ENCODE results near the gene SCUBE2.

The SCUBE2 gene

DNA sequence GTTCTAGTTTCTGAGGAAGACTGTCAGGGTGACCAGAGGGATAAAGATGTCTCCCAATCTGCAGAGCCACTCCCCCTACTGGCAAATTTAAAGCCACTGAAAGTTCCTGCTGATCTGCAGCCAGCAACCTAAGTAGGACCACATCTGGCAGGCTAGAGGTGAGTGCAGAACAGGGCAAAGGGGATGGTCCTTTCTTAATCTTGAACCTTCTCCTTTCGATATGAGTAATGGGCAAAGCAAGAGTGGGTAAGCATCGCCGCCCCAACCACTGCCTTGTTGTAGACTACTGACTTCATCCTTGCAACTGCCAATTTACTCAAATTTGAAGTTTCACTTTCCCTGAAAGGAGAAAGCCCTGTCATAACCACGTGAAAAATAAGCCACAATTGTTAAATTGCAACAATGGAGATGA, 30.7 kb downstream of the SCUBE2 start:
- no CpG with 5 or more reads among the region's 4 CpGs for WGBS (ENCODE audit: insufficient coverage, insufficient read length)
- Histone ChIP-seq H3K9me3 (ENCODE audit: control insufficient read depth, insufficient read depth, low read length) (no peaks in the 10 kb centered on the region), H3K27ac (ENCODE audit: low read length) (no peak overlapping the region), H3K36me3 (ENCODE audit: control insufficient read depth, insufficient read depth, low read length) (no peaks in the 10 kb centered on the region), H3K4me3 (ENCODE audit: low read length) (no peak overlapping the region), H3K27me3 (ENCODE audit: control insufficient read depth, insufficient read depth, low read length) (no peaks in the 10 kb centered on the region), H3K4me1 (ENCODE audit: control insufficient read depth, insufficient read depth, low read length) (no peaks in the 10 kb centered on the region)
- DNase-seq (ENCODE audit: low read depth, low spot score): peak; percentile 25

DNA sequence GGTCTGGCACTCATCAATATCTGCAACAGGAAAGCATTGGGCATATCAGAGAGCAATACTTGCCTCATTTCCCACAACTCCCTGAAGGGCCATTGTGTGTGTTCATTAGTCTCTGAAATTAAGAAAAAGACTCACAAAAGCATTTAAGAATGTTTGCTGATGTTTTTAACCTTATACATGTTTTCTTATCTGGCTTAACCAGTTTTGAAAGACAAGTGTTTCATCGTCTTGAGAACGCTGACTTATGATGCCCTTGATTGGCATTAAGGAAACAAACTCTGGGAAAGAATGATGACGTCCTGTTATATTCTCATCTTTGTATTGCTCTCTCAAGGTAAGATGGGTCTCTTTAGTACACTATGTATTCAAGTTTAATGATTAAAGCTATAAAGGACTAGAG, 32.0 kb downstream of the SCUBE2 start:
- no peaks in the 10 kb centered on the region for H3K9me3 ChIP-seq (ENCODE audit: control insufficient read depth, insufficient read depth, low read length)
- H3K36me3 ChIP-seq (ENCODE audit: control insufficient read depth, insufficient read depth, low read length): no peaks in the 10 kb centered on the region
- no peak for DNase-seq (ENCODE audit: low read depth, low spot score)
- no peak overlapping the region for H3K27ac ChIP-seq (ENCODE audit: low read length)
- H3K4me3 ChIP-seq (ENCODE audit: low read length): no peak overlapping the region
- no CpG with 5 or more reads among the region's 3 CpGs for WGBS (ENCODE audit: insufficient coverage, insufficient read length)
- no peaks in the 10 kb centered on the region for H3K4me1 ChIP-seq (ENCODE audit: control insufficient read depth, insufficient read depth, low read length)
- no peaks in the 10 kb centered on the region for H3K27me3 ChIP-seq (ENCODE audit: control insufficient read depth, insufficient read depth, low read length)

GRCh38 chr11:9057888-9058287, 33.5 kb downstream of the SCUBE2 start:
- Histone ChIP-seq H3K27ac (ENCODE audit: low read length) (no peak overlapping the region), H3K36me3 (ENCODE audit: control insufficient read depth, insufficient read depth, low read length) (no peaks in the 10 kb centered on the region), H3K9me3 (ENCODE audit: control insufficient read depth, insufficient read depth, low read length) (no peaks in the 10 kb centered on the region), H3K4me3 (ENCODE audit: low read length) (no peak overlapping the region), H3K4me1 (ENCODE audit: control insufficient read depth, insufficient read depth, low read length) (no peaks in the 10 kb centered on the region), H3K27me3 (ENCODE audit: control insufficient read depth, insufficient read depth, low read length) (no peaks in the 10 kb centered on the region)
- no peak for DNase-seq (ENCODE audit: low read depth, low spot score)
- no CpG with 5 or more reads among the region's 4 CpGs for WGBS (ENCODE audit: insufficient coverage, insufficient read length)

- Histone ChIP-seq H3K9me3 (ENCODE audit: control insufficient read depth, insufficient read depth, low read length) (no peaks in the 10 kb centered on the region), H3K27ac (ENCODE audit: low read length) (no peak overlapping the region), H3K4me1 (ENCODE audit: control insufficient read depth, insufficient read depth, low read length) (no peaks in the 10 kb centered on the region), H3K27me3 (ENCODE audit: control insufficient read depth, insufficient read depth, low read length) (no peaks in the 10 kb centered on the region), H3K4me3 (ENCODE audit: low read length) (no peak overlapping the region), H3K36me3 (ENCODE audit: control insufficient read depth, insufficient read depth, low read length) (no peaks in the 10 kb centered on the region)
- WGBS (ENCODE audit: insufficient coverage, insufficient read length): no CpG with 5 or more reads among the region's 2 CpGs
- no peak for DNase-seq (ENCODE audit: low read depth, low spot score)
Measured at GRCh38 chr11:9057007-9057406, 34.4 kb downstream of the SCUBE2 start.

- no CpG with 5 or more reads among the region's 6 CpGs for WGBS (ENCODE audit: insufficient coverage, insufficient read length)
- Histone ChIP-seq H3K36me3 (ENCODE audit: control insufficient read depth, insufficient read depth, low read length) (no peaks in the 10 kb centered on the region), H3K27ac (ENCODE audit: low read length) (no peak overlapping the region), H3K4me3 (ENCODE audit: low read length) (no peak overlapping the region; the same call in 1 of the 2 replicates), H3K27me3 (ENCODE audit: control insufficient read depth, insufficient read depth, low read length) (no peaks in the 10 kb centered on the region), H3K4me1 (ENCODE audit: control insufficient read depth, insufficient read depth, low read length) (no peaks in the 10 kb centered on the region), H3K9me3 (ENCODE audit: control insufficient read depth, insufficient read depth, low read length) (no peaks in the 10 kb centered on the region)
- DNase-seq (ENCODE audit: low read depth, low spot score): no peak
Measured at GRCh38 chr11:9056467-9056866, 34.9 kb downstream of the SCUBE2 start.

- H3K27me3 ChIP-seq (ENCODE audit: control insufficient read depth, insufficient read depth, low read length): no peaks in the 10 kb centered on the region; the same call in 1 of the 2 replicates
- WGBS (ENCODE audit: insufficient coverage, insufficient read length): no CpG with 5 or more reads among the region's 7 CpGs
- H3K27ac ChIP-seq (ENCODE audit: low read length): no peak overlapping the region
- H3K4me1 ChIP-seq (ENCODE audit: control insufficient read depth, insufficient read depth, low read length): peaks cover under 1% of the 10 kb centered on the region; the same call in 1 of the 2 replicates
- H3K9me3 ChIP-seq (ENCODE audit: control insufficient read depth, insufficient read depth, low read length): no peaks in the 10 kb centered on the region
- no peak overlapping the region for H3K4me3 ChIP-seq (ENCODE audit: low read length)
- H3K36me3 ChIP-seq (ENCODE audit: control insufficient read depth, insufficient read depth, low read length): no peaks in the 10 kb centered on the region
- DNase-seq (ENCODE audit: low read depth, low spot score): no peak
Measured at GRCh38 chr11:9053316-9054035, 37.9 kb downstream of the SCUBE2 start.

DNA sequence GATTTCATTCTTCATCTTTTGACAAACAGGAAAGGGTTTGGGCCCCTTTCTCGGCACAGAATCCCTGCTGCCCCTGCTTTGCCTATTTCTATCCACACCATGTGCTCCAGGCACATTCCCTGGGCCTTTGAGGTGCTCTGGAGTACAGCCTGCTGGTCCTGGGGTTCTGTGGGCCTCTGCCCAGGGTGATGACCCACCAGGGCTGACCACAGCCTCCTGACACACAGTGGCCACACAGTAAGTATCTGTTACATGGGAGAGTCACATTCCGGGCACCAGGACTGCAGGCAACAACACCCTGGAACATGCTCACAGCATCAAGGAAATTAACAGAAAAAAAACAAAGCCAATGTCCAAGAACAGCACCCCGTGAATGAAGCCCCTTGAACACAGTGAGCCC, 39.1 kb downstream of the SCUBE2 start:
- WGBS (ENCODE audit: insufficient coverage, insufficient read length): no CpG with 5 or more reads among the region's 3 CpGs
- H3K4me3 ChIP-seq (ENCODE audit: low read length): no peak overlapping the region
- no peaks in the 10 kb centered on the region for H3K36me3 ChIP-seq (ENCODE audit: control insufficient read depth, insufficient read depth, low read length)
- H3K27ac ChIP-seq (ENCODE audit: low read length): no peak overlapping the region
- H3K9me3 ChIP-seq (ENCODE audit: control insufficient read depth, insufficient read depth, low read length): no peaks in the 10 kb centered on the region
- no peaks in the 10 kb centered on the region; the same call in 1 of the 2 replicates for H3K27me3 ChIP-seq (ENCODE audit: control insufficient read depth, insufficient read depth, low read length)
- DNase-seq (ENCODE audit: low read depth, low spot score): no peak
- peaks cover 3% of the 10 kb centered on the region for H3K4me1 ChIP-seq (ENCODE audit: control insufficient read depth, insufficient read depth, low read length)

GRCh38 chr11:9049959-9050358, 41.4 kb downstream of the SCUBE2 start:
- H3K27me3 ChIP-seq (ENCODE audit: control insufficient read depth, insufficient read depth, low read length): no peaks in the 10 kb centered on the region; the same call in 1 of the 2 replicates
- no peaks in the 10 kb centered on the region for H3K36me3 ChIP-seq (ENCODE audit: control insufficient read depth, insufficient read depth, low read length)
- H3K9me3 ChIP-seq (ENCODE audit: control insufficient read depth, insufficient read depth, low read length): no peaks in the 10 kb centered on the region
- no peak overlapping the region for H3K4me3 ChIP-seq (ENCODE audit: low read length)
- no peak for DNase-seq (ENCODE audit: low read depth, low spot score)
- H3K4me1 ChIP-seq (ENCODE audit: control insufficient read depth, insufficient read depth, low read length): peaks cover 7% of the 10 kb centered on the region
- WGBS (ENCODE audit: insufficient coverage, insufficient read length): no CpG with 5 or more reads among the region's 2 CpGs
- no peak overlapping the region for H3K27ac ChIP-seq (ENCODE audit: low read length)

DNA sequence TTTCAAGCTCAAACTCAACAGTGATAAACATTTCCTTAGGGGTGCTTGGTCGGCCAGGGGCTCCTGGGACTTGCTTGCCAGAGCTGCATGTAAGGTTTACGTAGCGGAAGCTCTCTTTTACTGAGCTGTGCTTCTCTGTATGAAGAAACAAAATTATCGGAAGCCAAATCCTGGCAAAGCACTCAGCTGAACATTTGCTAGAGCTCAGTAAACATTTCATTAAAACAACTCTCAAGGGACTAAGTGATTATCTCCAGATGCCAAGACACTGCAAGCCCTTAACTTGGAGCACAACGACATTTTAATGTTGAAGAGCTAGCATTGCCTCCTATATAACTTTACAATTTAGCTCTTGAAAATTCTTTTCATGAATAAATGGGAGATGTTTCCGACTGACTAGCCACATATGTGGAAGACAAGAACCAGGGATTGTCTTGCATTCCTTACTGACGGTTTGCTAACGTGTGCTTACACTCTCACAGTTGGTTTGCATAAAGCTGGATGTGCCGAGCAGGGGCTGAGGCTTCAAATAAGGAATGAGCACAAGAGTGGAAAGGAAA, 43.4 kb downstream of the SCUBE2 start:
- Histone ChIP-seq H3K27me3 (ENCODE audit: control insufficient read depth, insufficient read depth, low read length) (no peaks in the 10 kb centered on the region; the same call in 1 of the 2 replicates), H3K27ac (ENCODE audit: low read length) (no peak overlapping the region), H3K36me3 (ENCODE audit: control insufficient read depth, insufficient read depth, low read length) (no peaks in the 10 kb centered on the region), H3K4me1 (ENCODE audit: control insufficient read depth, insufficient read depth, low read length) (peaks cover 7% of the 10 kb centered on the region), H3K9me3 (ENCODE audit: control insufficient read depth, insufficient read depth, low read length) (no peaks in the 10 kb centered on the region), H3K4me3 (ENCODE audit: low read length) (no peak overlapping the region)
- WGBS (ENCODE audit: insufficient coverage, insufficient read length): no CpG with 5 or more reads among the region's 9 CpGs
- DNase-seq (ENCODE audit: low read depth, low spot score): no peak

DNA sequence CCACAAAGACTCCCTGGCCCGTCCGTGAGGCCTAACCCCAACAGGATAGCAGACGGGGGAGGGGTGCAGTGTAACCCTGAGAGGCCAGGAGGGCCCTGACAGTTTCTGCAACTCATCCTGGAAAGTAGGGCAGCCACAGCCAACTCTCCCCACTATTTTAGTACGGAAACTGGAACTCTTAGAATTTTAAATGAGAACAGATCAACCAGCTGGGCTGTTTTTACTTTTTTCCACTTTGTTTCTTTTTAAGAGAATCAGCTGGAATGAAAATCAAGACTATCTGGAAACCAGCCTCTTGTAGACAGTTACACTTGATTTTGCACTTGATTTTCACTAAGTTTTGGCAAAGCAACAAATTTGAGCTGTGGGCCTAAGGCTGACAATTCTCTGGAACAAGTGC, 44.9 kb downstream of the SCUBE2 start:
- no CpG with 5 or more reads among the region's 4 CpGs for WGBS (ENCODE audit: insufficient coverage, insufficient read length)
- DNase-seq (ENCODE audit: low read depth, low spot score): no peak
- no peaks in the 10 kb centered on the region for H3K36me3 ChIP-seq (ENCODE audit: control insufficient read depth, insufficient read depth, low read length)
- H3K27ac ChIP-seq (ENCODE audit: low read length): no peak overlapping the region
- no peaks in the 10 kb centered on the region for H3K9me3 ChIP-seq (ENCODE audit: control insufficient read depth, insufficient read depth, low read length)
- peaks cover 7% of the 10 kb centered on the region for H3K4me1 ChIP-seq (ENCODE audit: control insufficient read depth, insufficient read depth, low read length)
- no peak overlapping the region for H3K4me3 ChIP-seq (ENCODE audit: low read length)
- peaks cover under 1% of the 10 kb centered on the region; the same call in 1 of the 2 replicates for H3K27me3 ChIP-seq (ENCODE audit: control insufficient read depth, insufficient read depth, low read length)

DNA sequence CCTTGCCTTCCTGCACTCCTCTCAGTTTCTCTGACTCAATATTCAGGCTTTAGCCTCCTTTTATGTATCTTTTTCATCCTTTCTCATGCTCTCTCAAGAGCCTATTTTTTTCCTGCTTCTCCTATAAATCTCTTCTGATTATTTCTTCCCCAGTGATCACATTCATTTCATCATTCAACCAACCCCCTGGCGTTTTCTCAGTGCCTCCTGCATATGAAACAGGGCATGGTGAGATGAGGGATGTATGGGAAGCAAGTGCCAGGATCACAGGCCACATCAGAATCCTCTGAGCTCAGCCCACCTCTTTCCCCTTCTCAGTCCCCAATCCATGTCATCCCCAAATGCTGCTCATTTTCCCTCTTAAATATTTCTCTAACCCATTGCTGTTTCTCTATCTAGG, 48.9 kb downstream of the SCUBE2 start:
- Histone ChIP-seq H3K9me3 (ENCODE audit: control insufficient read depth, insufficient read depth, low read length) (no peaks in the 10 kb centered on the region), H3K4me3 (ENCODE audit: low read length) (no peak overlapping the region), H3K4me1 (ENCODE audit: control insufficient read depth, insufficient read depth, low read length) (peaks cover 5% of the 10 kb centered on the region), H3K27ac (ENCODE audit: low read length) (no peak overlapping the region), H3K27me3 (ENCODE audit: control insufficient read depth, insufficient read depth, low read length) (0 out of 2 replicates have a peak, but pooled peaks cover 2% of the 10 kb centered on the region), H3K36me3 (ENCODE audit: control insufficient read depth, insufficient read depth, low read length) (no peaks in the 10 kb centered on the region)
- DNase-seq (ENCODE audit: low read depth, low spot score): no peak
- WGBS (ENCODE audit: insufficient coverage, insufficient read length): no CpG with 5 or more reads among the region's 1 CpG
